IMR-90 (cell line): ENCODE results near the gene RET. TPM values are rescaled to one million over a fixed set of nuclear protein-coding genes. Genes with fewer than 3 reads are reported as not detected.
A peak's percentile ranks its signal among the peaks of the same experiment; 100 is the strongest.

Experiments used
- ATAC-seq: fragments of 200-7000 bp; cut with Tn5 transposase; 2 replicates; pipeline ENCODE4 v1.9.1; 2020; ENCODE audit warnings: low read depth, mild to moderate bottlenecking, moderate library complexity
- BruUV-seq: library from RNA; stranded (reverse); fragments of 400-500 nt; replicated peaks from 2 replicates; lab custom pipeline; 2021; lab: Mats Ljungman, UMichigan
- CTCF ChIA-PET: fragments of 300-600 bp; formaldehyde crosslinking; extraction: SDS; loops from one replicate; lab custom pipeline; 2021; ENCODE audit warnings: antibody characterized with exemption; lab: Yijun Ruan, JAX
- POLR2A ChIA-PET: fragments of 300-600 bp; sonication (Branson Sonifier 250); formaldehyde crosslinking; loops from one replicate; lab custom pipeline; 2022; ENCODE audit warnings: antibody characterized with exemption; ENCODE audit not compliant: unreplicated experiment; lab: Charles Lee
- DNase-seq: peaks from one replicate; pipeline ENCODE4 v3.0.0; 2013
- H2AFZ ChIP-seq: replicated peaks from 2 replicates; pipeline ENCODE3; 2013; ENCODE audit warnings: low read length, mild to moderate bottlenecking; ENCODE audit not compliant: poor library complexity
- H2AK5ac ChIP-seq: 2 replicates; pipeline ENCODE4 v1.6.1; 2013; ENCODE audit warnings: low read depth, low read length, inconsistent platforms
- H2AK9ac ChIP-seq: replicated peaks from 2 replicates; pipeline ENCODE3; 2013; ENCODE audit warnings: mild to moderate bottlenecking, low read depth, low read length, moderate library complexity; ENCODE audit not compliant: poor library complexity
- H2BK120ac ChIP-seq: 2 replicates; pipeline ENCODE4 v1.6.1; 2013; ENCODE audit warnings: low read depth, low read length, inconsistent platforms
- H2BK15ac ChIP-seq: 3 replicates; pipeline ENCODE4 v1.6.1; 2013; ENCODE audit warnings: low read depth, low read length, inconsistent platforms
- H2BK20ac ChIP-seq: 2 replicates; pipeline ENCODE4 v1.6.1; 2013; ENCODE audit warnings: low read depth, mild to moderate bottlenecking, inconsistent platforms, low read length, moderate library complexity
- H2BK5ac ChIP-seq: 2 replicates; pipeline ENCODE4 v1.6.1; 2013; ENCODE audit warnings: mild to moderate bottlenecking, low read depth, low read length, inconsistent platforms; ENCODE audit not compliant: poor library complexity, severe bottlenecking
- H3K14ac ChIP-seq: replicated peaks from 2 replicates; pipeline ENCODE4 v1.6.1; 2013; ENCODE audit warnings: low read depth, low read length, inconsistent platforms
- H3K18ac ChIP-seq: 2 replicates; pipeline ENCODE4 v1.6.1; 2013; ENCODE audit warnings: low read depth, low read length, control low read depth
- H3K23ac ChIP-seq: 2 replicates; pipeline ENCODE4 v1.6.1; 2013; ENCODE audit warnings: low read depth, low read length, inconsistent platforms
- H3K27ac ChIP-seq: 2 replicates; pipeline ENCODE4 v1.5.1; 2013; ENCODE audit warnings: mild to moderate bottlenecking, control low read depth, low read length; ENCODE audit not compliant: insufficient read depth
- H3K27me3 ChIP-seq: 2 replicates; pipeline ENCODE4 v1.6.1; 2013; ENCODE audit warnings: low read length; ENCODE audit not compliant: control insufficient read depth, insufficient read depth
- H3K36me3 ChIP-seq: 2 replicates; pipeline ENCODE4 v1.6.1; 2013; ENCODE audit warnings: low read length, mixed read lengths; ENCODE audit not compliant: control insufficient read depth, insufficient read depth
- H3K4ac ChIP-seq: 2 replicates; pipeline ENCODE4 v1.6.1; 2013; ENCODE audit warnings: low read depth, low read length, inconsistent platforms
- H3K4me1 ChIP-seq: 2 replicates; pipeline ENCODE4 v1.6.1; 2013; ENCODE audit warnings: low read length, mixed read lengths; ENCODE audit not compliant: control insufficient read depth, insufficient read depth
- H3K4me2 ChIP-seq: 2 replicates; pipeline ENCODE4 v1.6.1; 2013; ENCODE audit warnings: low read depth, mild to moderate bottlenecking, control low read depth, low read length, moderate library complexity
- H3K4me3 ChIP-seq: 2 replicates; pipeline ENCODE4 v1.5.1; 2013; ENCODE audit warnings: low read depth, mild to moderate bottlenecking, control low read depth, low read length, moderate library complexity; ENCODE audit not compliant: insufficient read depth
- H3K56ac ChIP-seq: 2 replicates; pipeline ENCODE4 v1.6.1; 2013; ENCODE audit warnings: low read length, inconsistent platforms; ENCODE audit not compliant: insufficient read depth; ENCODE audit errors: extremely low read depth
- H3K79me1 ChIP-seq, 2 experiments: 2 replicates each; pipeline ENCODE4 v1.6.1; 2013; ENCODE audit warnings: low read length in 2 of 2, inconsistent platforms in 1 of 2, low read depth in 1 of 2
- H3K9ac ChIP-seq: 2 replicates; pipeline ENCODE4 v1.6.1; 2013; ENCODE audit warnings: low read depth, low read length, control low read depth
- H3K9me1 ChIP-seq: 2 replicates; pipeline ENCODE4 v1.6.1; 2013; ENCODE audit warnings: low read length, inconsistent platforms; ENCODE audit not compliant: insufficient read depth
- H3K9me3 ChIP-seq: 2 replicates; pipeline ENCODE4 v1.6.1; 2013; ENCODE audit warnings: low read length; ENCODE audit not compliant: control insufficient read depth, insufficient read depth
- H4K20me1 ChIP-seq: 2 replicates; pipeline ENCODE4 v1.6.1; 2013; ENCODE audit warnings: low read length, inconsistent platforms; ENCODE audit not compliant: insufficient read depth
- H4K5ac ChIP-seq: 2 replicates; pipeline ENCODE4 v1.6.1; 2013; ENCODE audit warnings: mild to moderate bottlenecking, low read depth, low read length, control low read depth
- H4K8ac ChIP-seq, 2 experiments: 2 replicates each; pipeline ENCODE4 v1.6.1; 2013; ENCODE audit warnings: low read depth in 2 of 2, low read length in 2 of 2, control low read depth in 1 of 2, inconsistent platforms in 1 of 2
- H4K91ac ChIP-seq: 2 replicates; pipeline ENCODE4 v1.6.1; 2013; ENCODE audit warnings: low read depth, low read length, inconsistent platforms; ENCODE audit not compliant: insufficient read depth
- CHD1 ChIP-seq: IDR thresholded peaks from 2 replicates; pipeline ENCODE4 v1.6.1; 2012; ENCODE audit warnings: low read depth, low read length, improper control_type of control experiment
- ELK1 ChIP-seq: fragments of 150-350 bp; IDR thresholded peaks from 2 replicates; pipeline ENCODE4 v1.6.1; 2016; ENCODE audit warnings: low read depth, mild to moderate bottlenecking, low read length, moderate library complexity, borderline replicate concordance
- MXI1 ChIP-seq: IDR thresholded peaks from 2 replicates; pipeline ENCODE4 v1.6.1; 2012; ENCODE audit warnings: low read depth, mild to moderate bottlenecking, low read length, moderate library complexity, borderline replicate concordance
- NFE2L2 ChIP-seq: fragments of 150-350 bp; IDR thresholded peaks from 2 replicates; pipeline ENCODE4 v1.6.1; 2016; ENCODE audit warnings: low read depth, mild to moderate bottlenecking, low read length
- POLR2A ChIP-seq: IDR thresholded peaks from 2 replicates; pipeline ENCODE4 v1.6.1; 2012; ENCODE audit warnings: mild to moderate bottlenecking, low read depth, low read length
- RAD21 ChIP-seq: IDR thresholded peaks from 2 replicates; pipeline ENCODE4 v1.6.1; 2012; ENCODE audit warnings: low read length, improper control_type of control experiment
- RFX5 ChIP-seq: IDR thresholded peaks from 2 replicates; pipeline ENCODE4 v1.8.0; 2012; ENCODE audit warnings: low read depth, mild to moderate bottlenecking, low read length, moderate library complexity
- USF2 ChIP-seq: fragments of 150-350 bp; IDR thresholded peaks from 2 replicates; pipeline ENCODE4 v1.6.1; 2017; ENCODE audit warnings: mild to moderate bottlenecking, antibody characterized with exemption, low read length, low read depth
- WGBS, 2 experiments: methylation state at CpG; one replicate each; pipeline versions ENCODE4 v1.1.5 to v1.1.7; 2013; ENCODE audit warnings: missing lambda C conversion rate in 2 of 2; ENCODE audit not compliant: insufficient read length in 1 of 2; ENCODE audit errors: extremely low coverage in 2 of 2; 5-methylcytosine and 5-hydroxymethylcytosine counted together
- dilution Hi-C: fragments of 300-500 bp; cut with HindIII; formaldehyde crosslinking; loops from one replicate; pipeline ENCODE4 v1.14.3; 2018; ENCODE audit warnings: low sequenced_read_pairs; ENCODE audit not compliant: unreplicated experiment
- in situ Hi-C: fragments of 300-500 bp; cut with MboI; formaldehyde crosslinking; loops from 3 replicates; pipeline ENCODE4 v1.14.3; 2019; ENCODE audit warnings: low sequenced_read_pairs, inconsistent platforms, mixed read lengths
- intact Hi-C: fragments of 100-400 bp; cut with micrococcal nuclease; formaldehyde crosslinking; loops from 2 replicates; pipeline ENCODE4 v1.10.0; 2022
- polyA plus RNA-seq, 3 experiments: library from polyadenylated mRNA; depleted of rRNA; stranded (reverse); fragments of >200 nt; gene quantifications; 2 replicates each; pipeline ENCODE4 v1.2.3, GENCODE V29; 2012; ENCODE audit warnings: low replicate concordance in 1 of 3
- total RNA-seq: library from RNA; depleted of rRNA; stranded (reverse); fragments of >200 nt; gene quantifications from 2 replicates; pipeline ENCODE4 v1.2.3, GENCODE V29; 2012
- TF ChIP-seq, protein P1 (sequence below): conservative IDR thresholded peaks from 2 replicates; pipeline ENCODE4 v1.5.1; 2012; ENCODE audit warnings: mild to moderate bottlenecking, low read depth, low read length, improper control_type of control experiment

Gene RET
- total and polyA plus RNA-seq, 2 of the 4 experiments (the other 2 are of a cell fraction), result 0.10 to 0.18 TPM

DNA sequence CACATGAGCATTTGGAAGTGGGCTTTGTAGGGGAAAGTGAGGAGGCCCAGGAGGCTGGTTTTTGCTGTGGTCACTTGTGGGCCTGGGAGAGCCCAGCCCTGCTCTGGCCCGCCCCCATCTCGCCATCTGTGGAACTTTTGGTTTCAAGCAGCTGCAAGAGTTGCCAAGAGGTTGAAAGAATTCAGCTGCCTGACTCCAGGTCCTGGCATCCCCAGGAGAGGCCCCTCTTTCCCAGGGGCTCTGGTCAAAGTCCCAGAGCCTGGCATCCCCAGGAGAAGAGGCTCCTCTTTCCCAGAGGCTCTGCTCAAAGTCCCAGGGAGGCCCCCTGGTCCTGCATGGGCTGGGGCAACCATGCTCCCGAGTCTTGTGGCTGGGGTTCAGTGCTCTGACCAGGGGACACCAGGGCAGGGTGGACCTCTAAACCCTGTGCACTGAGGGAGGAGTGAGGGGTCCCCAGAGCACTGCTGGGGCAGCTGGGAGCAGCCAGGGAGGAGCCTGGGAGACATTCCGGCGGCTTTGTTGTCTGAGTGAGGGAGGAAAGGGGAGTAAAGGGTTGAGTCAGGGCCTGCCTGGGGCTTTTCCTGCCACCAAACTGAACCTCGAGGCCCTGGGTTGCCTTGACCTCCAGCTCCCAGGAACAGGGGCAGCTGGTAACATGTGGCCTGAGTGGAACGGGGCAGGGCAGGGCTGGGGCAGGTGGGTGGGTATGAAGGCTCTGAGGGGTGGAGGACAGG lies 33.6 kb downstream of the RET start (continued):
- TF ChIP-seq, protein P1, sequence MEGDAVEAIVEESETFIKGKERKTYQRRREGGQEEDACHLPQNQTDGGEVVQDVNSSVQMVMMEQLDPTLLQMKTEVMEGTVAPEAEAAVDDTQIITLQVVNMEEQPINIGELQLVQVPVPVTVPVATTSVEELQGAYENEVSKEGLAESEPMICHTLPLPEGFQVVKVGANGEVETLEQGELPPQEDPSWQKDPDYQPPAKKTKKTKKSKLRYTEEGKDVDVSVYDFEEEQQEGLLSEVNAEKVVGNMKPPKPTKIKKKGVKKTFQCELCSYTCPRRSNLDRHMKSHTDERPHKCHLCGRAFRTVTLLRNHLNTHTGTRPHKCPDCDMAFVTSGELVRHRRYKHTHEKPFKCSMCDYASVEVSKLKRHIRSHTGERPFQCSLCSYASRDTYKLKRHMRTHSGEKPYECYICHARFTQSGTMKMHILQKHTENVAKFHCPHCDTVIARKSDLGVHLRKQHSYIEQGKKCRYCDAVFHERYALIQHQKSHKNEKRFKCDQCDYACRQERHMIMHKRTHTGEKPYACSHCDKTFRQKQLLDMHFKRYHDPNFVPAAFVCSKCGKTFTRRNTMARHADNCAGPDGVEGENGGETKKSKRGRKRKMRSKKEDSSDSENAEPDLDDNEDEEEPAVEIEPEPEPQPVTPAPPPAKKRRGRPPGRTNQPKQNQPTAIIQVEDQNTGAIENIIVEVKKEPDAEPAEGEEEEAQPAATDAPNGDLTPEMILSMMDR, result no peak

GRCh38 chr10:43111101-43111500 lies 34.2 kb downstream of the RET start:
- no peaks in the 10 kb centered on the region for H3K9me1 ChIP-seq
- peak overlapping the region; percentile 55; the same call in 1 of the 2 replicates for H4K5ac ChIP-seq
- no TSS peak for BruUV-seq
- no peak overlapping the region for H2BK20ac ChIP-seq
- no peaks in the 10 kb centered on the region for H3K36me3 ChIP-seq
- H4K8ac ChIP-seq, result no peak overlapping the region
- no peak overlapping the region for H3K4me2 ChIP-seq
- ATAC-seq (no peak), DNase-seq (no peak)
- POLR2A ChIA-PET, result no interaction called here
- no peak overlapping the region for H3K4me3 ChIP-seq
- intact Hi-C loops, result loop anchor here (2.0 kb wide), 1 partner anchor 352 kb away; no protein-coding TSS in a partner anchor
- CTCF ChIA-PET, result no interaction called here
- H3K27me3 ChIP-seq, result peaks cover 2% of the 10 kb centered on the region; the same call in 1 of the 2 replicates
- no peak overlapping the region for H3K27ac ChIP-seq
- no peak overlapping the region for H3K18ac ChIP-seq
- in situ Hi-C loops, result no loop called here
- no peak overlapping the region for H3K9ac ChIP-seq
- H3K14ac ChIP-seq, result no peak overlapping the region
- H2BK15ac ChIP-seq, result no peak overlapping the region
- peaks cover 10% of the 10 kb centered on the region for H3K4me1 ChIP-seq
- no peak overlapping the region for H3K23ac ChIP-seq
- H3K79me1 ChIP-seq, result no peaks in the 10 kb centered on the region
- 63% methylated on average over 5 of the region's 11 CpGs; no CpG with 5 or more reads in 1 of the 2 experiments for WGBS, 2 experiments
- no peaks in the 10 kb centered on the region for H4K20me1 ChIP-seq
- no peak overlapping the region for H4K91ac ChIP-seq
- no peak overlapping the region for H3K4ac ChIP-seq
- H2AK9ac ChIP-seq, result peak overlapping the region; percentile 42
- no peak overlapping the region for H3K56ac ChIP-seq
- H2BK120ac ChIP-seq, result no peak overlapping the region
- H2BK5ac ChIP-seq, result no peak overlapping the region
- H2AFZ ChIP-seq, result no peak overlapping the region
- no peaks in the 10 kb centered on the region for H3K9me3 ChIP-seq
- no peak overlapping the region for H2AK5ac ChIP-seq
- dilution Hi-C loops, result no loop called here
- TF ChIP-seq, protein P1, result no peak
- TF ChIP-seq RAD21 (no peak), NFE2L2 (no peak), ELK1 (no peak), USF2 (no peak), RFX5 (no peak), CHD1 (no peak), POLR2A (no peak), MXI1 (no peak)
